SK-N-MC (cell line): ENCODE data around the gene PRDX1.

Experiments
- EZH2 ChIP-seq: fragments of 200-600 bp; sonication (generic); IDR thresholded peaks from one replicate; pipeline ENCODE4 v1.6.1; 2017; ENCODE audit warnings: antibody characterized with exemption
- FOXP2 ChIP-seq: optimal IDR thresholded peaks from 2 replicates; pipeline ENCODE3; 2011; ENCODE audit warnings: mild to moderate bottlenecking, moderate library complexity; ENCODE audit not compliant: insufficient read depth; ENCODE audit errors: extremely low read length, control extremely low read depth
- POLR2AphosphoS5 ChIP-seq: IDR thresholded peaks from 2 replicates; pipeline ENCODE4 v1.6.1; 2012; ENCODE audit warnings: mild to moderate bottlenecking, low read depth, low read length, borderline replicate concordance

DNA sequence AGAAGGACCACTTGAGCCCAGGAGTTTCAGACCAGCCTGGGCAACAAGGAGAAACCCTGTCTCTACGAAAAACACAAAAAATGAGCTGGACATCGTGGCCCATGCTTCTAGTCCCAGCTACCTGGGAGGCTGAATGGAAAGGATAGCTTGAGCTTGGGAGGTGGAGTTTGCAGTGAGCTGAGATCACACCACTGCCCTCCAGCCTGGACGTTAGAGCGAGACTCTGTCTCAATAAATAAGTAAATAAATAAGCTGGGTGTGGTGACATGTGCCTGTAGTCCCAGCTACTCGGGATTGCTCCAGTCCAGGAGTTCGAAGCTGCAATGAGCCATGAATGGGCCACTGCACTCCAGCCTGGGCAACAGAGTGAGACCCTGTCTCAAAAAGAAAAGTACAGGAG lies 32.5 kb upstream of the PRDX1 start:
- TF ChIP-seq EZH2 (no peak), POLR2AphosphoS5 (no peak), FOXP2 (no peak)
